ENCODE results near the gene RHEBL1. TPM values are rescaled to one million over a fixed set of nuclear protein-coding genes. Genes with fewer than 3 reads are reported as not detected.
A peak's percentile ranks its signal among the peaks of the same experiment; 100 is the strongest.

Gene RHEBL1
- total and polyA plus RNA-seq, 10 donors: 2.0 to 6.7 (median 3.1) TPM

- Histone ChIP-seq H3K9me3 (no peaks in the 10 kb centered on the region), H3K4me3 (peak overlapping the region in 2 of 8 donors; percentile 25 to 56), H3K4me1 (peaks cover 39 to 55% (median 50%) of the 10 kb centered on the region in 6 donors), H3K36me3 (peaks cover 0 to 48% (median 31%) of the 10 kb centered on the region in 6 donors), H3K27me3 (replicated peaks in 1 of 7) (peaks cover 3 to 52% (median 49%) of the 10 kb centered on the region in 7 donors), H3K27ac (no peak overlapping the region)
- no peak for TF ChIP-seq POLR2AphosphoS5 (IDR thresholded peaks at IDR 0.05)
- intact Hi-C loops (cut with DNase I; ENCODE audit: low total_unique reads): no loop called here
- 67 to 90% (median 85%) methylated on average over 2 of the region's 2 CpGs for WGBS, 5 donors
- DNase-seq: no peak
Observed at GRCh38 chr12:49094975-49095365, 25.2 kb upstream of the RHEBL1 start.

DNA sequence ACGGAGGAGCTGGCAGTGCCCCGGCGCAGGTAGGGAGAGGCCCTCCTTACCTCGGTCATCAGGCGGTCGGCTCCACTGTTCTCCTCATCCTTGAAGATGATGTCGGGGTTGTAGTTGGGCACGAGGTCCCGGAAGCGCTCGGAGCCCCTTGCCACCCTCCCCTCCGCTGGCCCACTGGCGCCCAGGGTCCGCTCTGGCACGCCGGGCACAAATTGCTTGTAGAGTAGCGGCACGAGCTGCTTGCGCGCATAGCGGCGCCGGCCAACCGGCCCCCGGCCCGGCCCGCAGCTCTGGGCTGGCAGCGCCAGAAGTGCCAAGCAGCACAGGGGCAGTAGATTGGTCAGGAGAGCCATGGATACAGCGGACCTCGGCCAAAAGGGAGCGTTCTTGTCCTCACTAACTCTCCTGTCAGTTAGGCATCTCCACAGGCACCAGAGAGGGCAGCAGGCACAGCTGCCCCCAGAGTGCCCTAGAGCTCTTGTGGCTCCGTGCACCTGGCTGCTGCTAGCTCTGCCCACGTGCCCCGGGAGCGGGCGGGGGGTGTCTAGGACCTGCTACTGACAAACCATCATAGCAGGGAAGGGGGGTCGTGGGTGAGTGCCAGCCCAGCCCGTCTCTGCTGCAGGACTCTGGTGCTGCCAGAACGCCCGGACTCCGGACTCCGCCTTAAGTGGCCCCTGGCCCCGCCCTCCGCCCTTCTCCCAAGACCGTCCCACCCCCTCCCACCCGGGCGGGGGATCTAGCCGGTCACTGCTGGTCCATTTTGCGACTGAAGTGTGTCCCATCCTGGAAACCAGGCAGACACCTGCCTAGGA, 24.6 kb upstream of the RHEBL1 start, which contains the start of gene DHH:
DHH (minus strand) TSS at position 642 of the 815 bp plus-strand sequence; CDS start at position 353, 289 bp downstream.
- no peaks in the 10 kb centered on the region for H3K9me3 ChIP-seq
- H3K27me3 ChIP-seq (replicated peaks in 1 of 7): peaks cover 3 to 58% (median 55%) of the 10 kb centered on the region in 7 donors
- intact Hi-C loops (cut with DNase I; ENCODE audit: low total_unique reads): no loop called here
- H3K27ac ChIP-seq: peak within 1 kb of the TSS in 1 of 8 donors; percentile 1
- peaks cover 45 to 61% (median 56%) of the 10 kb centered on the region in 6 donors for H3K4me1 ChIP-seq
- H3K4me3 ChIP-seq: peak within 1 kb of the TSS in 6 of 8 donors; percentile 1 to 56 (median 22)
- WGBS, 5 donors: 3 to 4% (median 3%) methylated on average over 17 to 49 of the region's 49 CpGs
- H3K36me3 ChIP-seq: peaks cover 0 to 42% (median 25%) of the 10 kb centered on the region in 6 donors
- TF ChIP-seq POLR2AphosphoS5 (IDR thresholded peaks at IDR 0.05): peak in 2 of 3 donors; percentile 42 to 78
- TF ChIP-seq, protein P1, sequence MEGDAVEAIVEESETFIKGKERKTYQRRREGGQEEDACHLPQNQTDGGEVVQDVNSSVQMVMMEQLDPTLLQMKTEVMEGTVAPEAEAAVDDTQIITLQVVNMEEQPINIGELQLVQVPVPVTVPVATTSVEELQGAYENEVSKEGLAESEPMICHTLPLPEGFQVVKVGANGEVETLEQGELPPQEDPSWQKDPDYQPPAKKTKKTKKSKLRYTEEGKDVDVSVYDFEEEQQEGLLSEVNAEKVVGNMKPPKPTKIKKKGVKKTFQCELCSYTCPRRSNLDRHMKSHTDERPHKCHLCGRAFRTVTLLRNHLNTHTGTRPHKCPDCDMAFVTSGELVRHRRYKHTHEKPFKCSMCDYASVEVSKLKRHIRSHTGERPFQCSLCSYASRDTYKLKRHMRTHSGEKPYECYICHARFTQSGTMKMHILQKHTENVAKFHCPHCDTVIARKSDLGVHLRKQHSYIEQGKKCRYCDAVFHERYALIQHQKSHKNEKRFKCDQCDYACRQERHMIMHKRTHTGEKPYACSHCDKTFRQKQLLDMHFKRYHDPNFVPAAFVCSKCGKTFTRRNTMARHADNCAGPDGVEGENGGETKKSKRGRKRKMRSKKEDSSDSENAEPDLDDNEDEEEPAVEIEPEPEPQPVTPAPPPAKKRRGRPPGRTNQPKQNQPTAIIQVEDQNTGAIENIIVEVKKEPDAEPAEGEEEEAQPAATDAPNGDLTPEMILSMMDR (IDR thresholded peaks at IDR 0.05 in 8 of 11, conservative IDR thresholded peaks at IDR 0.05 in 3 of 11): no peak
- peak; percentile 77 for DNase-seq

DNA sequence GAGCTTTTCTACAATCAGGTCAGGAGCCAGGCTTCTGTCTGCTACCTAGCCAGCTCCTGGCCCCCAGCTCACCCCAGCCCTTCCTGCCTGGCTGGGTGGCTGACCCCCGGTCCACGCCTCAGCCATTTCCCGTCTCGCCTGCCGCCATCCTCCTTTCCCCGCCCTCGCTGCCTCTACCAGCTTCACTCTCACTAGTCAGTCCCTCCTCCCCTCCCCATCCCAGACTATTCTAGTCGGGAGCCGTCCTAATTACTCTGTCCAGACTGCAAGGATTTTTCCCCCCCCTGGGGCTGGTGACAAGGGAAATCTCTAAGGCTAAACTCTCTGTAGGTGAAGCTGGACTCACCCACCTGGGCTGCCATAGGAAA, 24.0 kb upstream of the RHEBL1 start:
- WGBS, 5 donors: 2 to 10% (median 4%) methylated on average over 9 of the region's 9 CpGs
- TF ChIP-seq, protein P1 (IDR thresholded peaks at IDR 0.05 in 8 of 11, conservative IDR thresholded peaks at IDR 0.05 in 3 of 11): no peak
- TF ChIP-seq POLR2AphosphoS5 (IDR thresholded peaks at IDR 0.05): peak in 2 of 3 donors; percentile 39 to 68
- TF ChIP-seq POLR2A (IDR thresholded peaks at IDR 0.05): no peak
- peak; percentile 70 for DNase-seq
- intact Hi-C loops (cut with DNase I; ENCODE audit: low total_unique reads): no loop called here
- Histone ChIP-seq H3K36me3 (peaks cover 0 to 36% (median 19%) of the 10 kb centered on the region in 6 donors), H3K4me3 (peak overlapping the region in 6 of 8 donors; percentile 1 to 56 (median 22)), H3K27ac (peak overlapping the region in 1 of 8 donors; percentile 1), H3K4me1 (peaks cover 48 to 67% (median 62%) of the 10 kb centered on the region in 6 donors), H3K27me3 (replicated peaks in 1 of 7) (peaks cover 3 to 64% (median 61%) of the 10 kb centered on the region in 7 donors), H3K9me3 (no peaks in the 10 kb centered on the region)

DNA sequence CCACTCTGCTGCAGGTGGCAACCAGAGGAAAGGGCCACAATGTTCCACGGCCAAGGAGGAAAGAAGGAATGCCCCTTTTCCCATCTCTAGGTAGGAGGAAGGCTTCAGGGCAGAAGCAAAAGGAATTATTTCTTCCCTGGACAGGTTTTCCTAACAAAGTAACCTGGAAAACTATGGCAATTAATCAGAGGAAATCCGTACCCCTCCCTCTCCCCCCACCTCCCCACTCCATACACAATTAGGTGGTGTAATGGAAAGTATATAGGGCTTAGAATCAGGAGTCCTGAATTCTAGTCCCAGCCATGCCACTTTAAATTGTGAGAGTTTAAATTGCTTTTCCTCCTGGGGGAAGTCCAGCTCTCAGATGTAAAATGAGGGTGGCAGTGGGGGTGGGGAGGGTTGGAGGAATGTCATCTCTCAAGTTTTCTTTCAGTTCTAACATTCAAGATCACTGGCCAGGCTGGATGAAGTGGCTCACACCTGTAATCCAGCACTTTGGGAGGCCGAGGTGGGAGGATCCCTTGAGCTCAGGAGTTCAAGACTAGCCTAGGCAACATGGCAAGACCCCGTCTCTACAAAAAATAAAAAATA, 23.1 kb upstream of the RHEBL1 start:
- Histone ChIP-seq H3K4me1 (peaks cover 55 to 75% (median 70%) of the 10 kb centered on the region in 6 donors), H3K9me3 (no peaks in the 10 kb centered on the region), H3K27me3 (replicated peaks in 1 of 7) (peaks cover 3 to 72% (median 65%) of the 10 kb centered on the region in 7 donors), H3K36me3 (peaks cover 0 to 28% (median 14%) of the 10 kb centered on the region in 6 donors), H3K27ac (peak overlapping the region in 2 of 8 donors; percentile 16 to 79), H3K4me3 (peak overlapping the region in 3 of 8 donors; percentile 14 to 34 (median 30))
- no peak for DNase-seq
- WGBS, 5 donors: 55 to 76% (median 57%) methylated on average over 4 of the region's 4 CpGs
- TF ChIP-seq POLR2A (IDR thresholded peaks at IDR 0.05): no peak
- TF ChIP-seq, protein P1 (IDR thresholded peaks at IDR 0.05 in 8 of 11, conservative IDR thresholded peaks at IDR 0.05 in 3 of 11): no peak
- TF ChIP-seq POLR2AphosphoS5 (IDR thresholded peaks at IDR 0.05): no peak
- intact Hi-C loops (cut with DNase I; ENCODE audit: low total_unique reads): no loop called here
